A673 (cell line): ENCODE measurements around the gene THOP1.

Source experiments
- EZH2 ChIP-seq: fragments of 200-600 bp; sonication (generic); IDR thresholded peaks from 2 replicates; pipeline ENCODE4 v1.6.1; 2017; ENCODE audit warnings: borderline replicate concordance, low read depth, mild to moderate bottlenecking, mixed read lengths, antibody characterized with exemption, low read length; ENCODE audit not compliant: poor library complexity, severe bottlenecking
- TF ChIP-seq, protein P1 (sequence below): fragments of 300-800, 200-600 bp; sonication (generic); conservative IDR thresholded peaks from 2 replicates; pipeline ENCODE4 v1.5.1; 2017; ENCODE audit warnings: low read depth, mild to moderate bottlenecking, antibody characterized with exemption, low read length, moderate library complexity, mixed read lengths

DNA sequence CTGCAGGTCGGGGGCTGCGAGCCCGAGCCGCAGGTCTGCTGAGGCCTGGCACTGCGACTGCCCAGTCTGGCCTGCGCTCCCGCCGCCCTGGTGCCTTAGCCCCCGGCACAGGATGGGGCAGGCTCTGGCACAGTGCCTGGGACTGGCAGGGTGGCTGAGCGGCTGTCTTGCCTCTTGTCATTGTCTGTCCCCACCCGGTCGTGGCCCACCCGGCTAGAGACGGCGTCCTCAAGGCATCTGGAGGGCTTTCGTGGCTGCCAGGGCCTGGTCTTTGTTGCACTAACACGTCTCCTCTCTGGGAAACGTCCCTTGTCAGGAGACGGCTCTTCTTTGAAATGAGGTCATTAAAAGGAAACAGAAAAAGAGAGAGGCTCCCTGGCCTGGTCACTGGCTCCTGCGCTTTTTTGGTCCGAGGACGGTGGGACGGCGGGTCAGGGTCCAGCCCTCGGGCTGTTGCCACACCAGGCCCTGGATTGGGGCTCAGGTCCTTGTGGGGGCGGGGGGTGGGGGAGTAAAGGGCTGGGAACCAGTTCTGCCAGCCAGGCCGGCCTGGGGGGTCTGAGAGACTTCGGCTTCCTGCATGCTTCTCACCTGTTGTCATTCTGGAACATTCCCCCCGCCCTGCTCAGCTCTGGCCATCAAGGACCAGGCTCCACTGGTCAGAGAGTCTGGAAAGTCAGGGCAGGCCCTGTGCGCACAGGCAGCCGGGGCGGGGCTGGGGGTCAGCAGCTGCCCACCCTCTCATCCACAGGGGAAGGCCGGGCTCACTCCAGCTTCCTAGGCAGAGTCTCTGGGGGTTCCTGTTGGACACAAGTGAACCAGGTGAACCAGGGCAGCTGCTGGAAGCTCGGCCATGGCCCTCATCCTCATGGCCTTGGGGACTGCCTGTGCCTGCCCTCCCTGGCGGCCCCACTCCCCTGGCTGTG is 28.2 kb downstream of the THOP1 start:
- TF ChIP-seq, protein P1, sequence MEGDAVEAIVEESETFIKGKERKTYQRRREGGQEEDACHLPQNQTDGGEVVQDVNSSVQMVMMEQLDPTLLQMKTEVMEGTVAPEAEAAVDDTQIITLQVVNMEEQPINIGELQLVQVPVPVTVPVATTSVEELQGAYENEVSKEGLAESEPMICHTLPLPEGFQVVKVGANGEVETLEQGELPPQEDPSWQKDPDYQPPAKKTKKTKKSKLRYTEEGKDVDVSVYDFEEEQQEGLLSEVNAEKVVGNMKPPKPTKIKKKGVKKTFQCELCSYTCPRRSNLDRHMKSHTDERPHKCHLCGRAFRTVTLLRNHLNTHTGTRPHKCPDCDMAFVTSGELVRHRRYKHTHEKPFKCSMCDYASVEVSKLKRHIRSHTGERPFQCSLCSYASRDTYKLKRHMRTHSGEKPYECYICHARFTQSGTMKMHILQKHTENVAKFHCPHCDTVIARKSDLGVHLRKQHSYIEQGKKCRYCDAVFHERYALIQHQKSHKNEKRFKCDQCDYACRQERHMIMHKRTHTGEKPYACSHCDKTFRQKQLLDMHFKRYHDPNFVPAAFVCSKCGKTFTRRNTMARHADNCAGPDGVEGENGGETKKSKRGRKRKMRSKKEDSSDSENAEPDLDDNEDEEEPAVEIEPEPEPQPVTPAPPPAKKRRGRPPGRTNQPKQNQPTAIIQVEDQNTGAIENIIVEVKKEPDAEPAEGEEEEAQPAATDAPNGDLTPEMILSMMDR: no peak
- no peak for TF ChIP-seq EZH2
